PC-3 (cell line): ENCODE data around the gene ZSCAN5A. TPM values are rescaled to one million over a fixed set of nuclear protein-coding genes. Genes with fewer than 3 reads are reported as not detected.
"Not testable (repeated sequence)": the region's sequence is repeated elsewhere in the genome, so short reads cannot be mapped to it uniquely, and the experiment has no call there.

Source experiments
- ATAC-seq: fragments of 200-7000 bp; cut with Tn5 transposase; 2 replicates; pipeline ENCODE4 v1.9.1; 2020; ENCODE audit warnings: mild to moderate bottlenecking, moderate library complexity
- BruUV-seq: library from RNA; stranded (reverse); fragments of 400-500 nt; replicated peaks from 2 replicates; lab custom pipeline; 2021; lab: Mats Ljungman, UMichigan
- CTCF ChIA-PET: fragments of 300-600 bp; sonication (Branson Sonifier 250); formaldehyde crosslinking; loops from one replicate; lab custom pipeline; 2022; ENCODE audit warnings: antibody characterized with exemption; lab: Charles Lee
- POLR2A ChIA-PET: fragments of 300-600 bp; sonication (Branson Sonifier 250); formaldehyde crosslinking; loops from one replicate; lab custom pipeline; 2022; ENCODE audit warnings: antibody characterized with exemption; ENCODE audit not compliant: unreplicated experiment; lab: Charles Lee
- DNase-seq: peaks from one replicate; pipeline ENCODE4 v3.0.0-alpha.2; 2015
- H2AFZ ChIP-seq: fragments of 300-600 bp; sonication (generic); 2 replicates; pipeline ENCODE4 v1.6.0; 2016; ENCODE audit warnings: antibody characterized with exemption, low read length
- H3F3A ChIP-seq: fragments of 300-600 bp; sonication (generic); one replicate; pipeline ENCODE4 v1.6.0; 2017; ENCODE audit warnings: antibody characterized with exemption, low read length, control low read depth, mild to moderate bottlenecking; ENCODE audit not compliant: unreplicated experiment
- H3K27ac ChIP-seq: fragments of 300-600 bp; sonication (generic); 2 replicates; pipeline ENCODE4 v1.5.1; 2016; ENCODE audit warnings: mild to moderate bottlenecking, low read length
- H3K27me3 ChIP-seq: fragments of 300-600 bp; sonication (generic); 2 replicates; pipeline ENCODE4 v1.6.1; 2016; ENCODE audit warnings: low read length, mixed read lengths
- H3K36me3 ChIP-seq: fragments of 300-600 bp; sonication (generic); 2 replicates; pipeline ENCODE4 v1.6.1; 2016; ENCODE audit warnings: low read depth, mixed run types, low read length, mixed read lengths
- H3K4me1 ChIP-seq: fragments of 300-600 bp; sonication (generic); 2 replicates; pipeline ENCODE4 v1.5.1; 2016; ENCODE audit warnings: low read length; ENCODE audit not compliant: insufficient read depth
- H3K4me2 ChIP-seq: fragments of 300-600 bp; sonication (generic); 2 replicates; pipeline ENCODE4 v1.6.0; 2016; ENCODE audit warnings: low read length
- H3K4me3 ChIP-seq: fragments of 300-600 bp; sonication (generic); 2 replicates; pipeline ENCODE4 v1.5.1; 2016; ENCODE audit warnings: mild to moderate bottlenecking, low read length, mixed read lengths
- H3K79me2 ChIP-seq: fragments of 300-600 bp; sonication (generic); 2 replicates; pipeline ENCODE4 v1.6.1; 2017; ENCODE audit warnings: low read length, mixed read lengths
- H3K9ac ChIP-seq: fragments of 300-600 bp; sonication (generic); 2 replicates; pipeline ENCODE4 v1.6.0; 2016; ENCODE audit warnings: mild to moderate bottlenecking, low read length
- H3K9me2 ChIP-seq: fragments of 300-600 bp; sonication (generic); replicated peaks from 2 replicates; pipeline ENCODE4 v1.6.1; 2016; ENCODE audit warnings: mixed run types, low read length, mixed read lengths
- H3K9me3 ChIP-seq: fragments of 300-600 bp; sonication (generic); 2 replicates; pipeline ENCODE4 v1.6.1; 2016; ENCODE audit warnings: low read length, mixed read lengths
- H4K20me1 ChIP-seq: fragments of 300-600 bp; sonication (generic); 2 replicates; pipeline ENCODE4 v1.6.1; 2016; ENCODE audit warnings: low read length, mixed read lengths
- EZH2 ChIP-seq: fragments of 300-600 bp; sonication (generic); IDR thresholded peaks from one replicate; pipeline ENCODE4 v1.6.1; 2017; ENCODE audit warnings: antibody characterized with exemption, mild to moderate bottlenecking, low read length; ENCODE audit not compliant: unreplicated experiment
- EZH2phosphoT487 ChIP-seq: fragments of 300-600 bp; sonication (generic); IDR thresholded peaks from 2 replicates; pipeline ENCODE4 v1.6.1; 2018; ENCODE audit warnings: mild to moderate bottlenecking, antibody characterized with exemption, low read length, borderline replicate concordance
- intact Hi-C: fragments of 100-400 bp; cut with micrococcal nuclease; formaldehyde crosslinking; loops from 2 replicates; pipeline ENCODE4 v1.9.0; 2023
- total RNA-seq: library from RNA; depleted of rRNA; stranded (reverse); fragments of >200 nt; gene quantifications from 2 replicates; pipeline ENCODE4 v1.2.3, GENCODE V29; 2014
- TF ChIP-seq, protein P1 (sequence below): fragments of 300-600 bp; sonication (generic); conservative IDR thresholded peaks from 2 replicates; pipeline ENCODE4 v1.5.1; 2017; ENCODE audit warnings: antibody characterized with exemption, low read depth, mild to moderate bottlenecking, low read length

ZSCAN5A gene
- total RNA-seq, 1 experiment from 2014 or later: 23.7 TPM

GRCh38 chr19:56209091-56209490, 105.5 kb downstream of the ZSCAN5A start:
- Histone ChIP-seq H3K36me3 (no peaks in the 10 kb centered on the region), H3K9me2 (no peaks in the 10 kb centered on the region), H3K27ac (no peak overlapping the region), H3K79me2 (no peaks in the 10 kb centered on the region), H3K9ac (no peak overlapping the region), H3K27me3 (peaks cover 47% of the 10 kb centered on the region), H3K4me1 (no peaks in the 10 kb centered on the region), H2AFZ (no peak overlapping the region), H3K4me2 (no peak overlapping the region), H3K4me3 (no peak overlapping the region), H4K20me1 (no peaks in the 10 kb centered on the region), H3F3A (no peaks in the 10 kb centered on the region), H3K9me3 (no peaks in the 10 kb centered on the region)
- ATAC-seq (no peak), DNase-seq (no peak)
- TF ChIP-seq EZH2 (no peak), EZH2phosphoT487 (no peak)
- TF ChIP-seq, protein P1, sequence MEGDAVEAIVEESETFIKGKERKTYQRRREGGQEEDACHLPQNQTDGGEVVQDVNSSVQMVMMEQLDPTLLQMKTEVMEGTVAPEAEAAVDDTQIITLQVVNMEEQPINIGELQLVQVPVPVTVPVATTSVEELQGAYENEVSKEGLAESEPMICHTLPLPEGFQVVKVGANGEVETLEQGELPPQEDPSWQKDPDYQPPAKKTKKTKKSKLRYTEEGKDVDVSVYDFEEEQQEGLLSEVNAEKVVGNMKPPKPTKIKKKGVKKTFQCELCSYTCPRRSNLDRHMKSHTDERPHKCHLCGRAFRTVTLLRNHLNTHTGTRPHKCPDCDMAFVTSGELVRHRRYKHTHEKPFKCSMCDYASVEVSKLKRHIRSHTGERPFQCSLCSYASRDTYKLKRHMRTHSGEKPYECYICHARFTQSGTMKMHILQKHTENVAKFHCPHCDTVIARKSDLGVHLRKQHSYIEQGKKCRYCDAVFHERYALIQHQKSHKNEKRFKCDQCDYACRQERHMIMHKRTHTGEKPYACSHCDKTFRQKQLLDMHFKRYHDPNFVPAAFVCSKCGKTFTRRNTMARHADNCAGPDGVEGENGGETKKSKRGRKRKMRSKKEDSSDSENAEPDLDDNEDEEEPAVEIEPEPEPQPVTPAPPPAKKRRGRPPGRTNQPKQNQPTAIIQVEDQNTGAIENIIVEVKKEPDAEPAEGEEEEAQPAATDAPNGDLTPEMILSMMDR: no peak
- intact Hi-C loops: no loop called here
- ChIA-PET CTCF (no interaction called here), POLR2A (no interaction called here)
- BruUV-seq: no TSS peak

DNA sequence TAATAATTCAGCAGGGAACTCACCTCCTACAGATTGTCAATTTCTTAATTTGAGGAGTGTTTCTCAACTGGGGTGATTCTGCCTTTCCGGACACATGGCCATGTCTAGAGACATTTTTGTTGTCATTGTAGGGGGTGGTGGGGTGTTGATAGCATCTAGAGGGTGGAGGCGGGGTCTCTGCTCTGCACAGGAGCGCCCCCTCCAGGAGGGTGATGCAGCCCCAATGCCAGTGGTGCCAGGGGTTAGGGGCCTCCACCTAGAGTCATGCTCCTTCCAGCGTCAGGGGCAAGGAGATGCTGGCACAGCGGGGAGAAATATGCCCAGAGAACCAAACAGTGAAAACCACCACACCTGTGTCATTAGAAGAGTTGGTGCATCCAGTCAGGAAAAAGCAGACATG, 107.1 kb downstream of the ZSCAN5A start:
- H2AFZ ChIP-seq, H3K9ac ChIP-seq, H3K4me2 ChIP-seq, CTCF ChIA-PET, POLR2A ChIA-PET, ATAC-seq, BruUV-seq, H3K79me2 ChIP-seq, H3K9me2 ChIP-seq, H3K4me1 ChIP-seq, DNase-seq, H3F3A ChIP-seq, H3K4me3 ChIP-seq, intact Hi-C loops, H3K9me3 ChIP-seq, H4K20me1 ChIP-seq, H3K27ac ChIP-seq, H3K36me3 ChIP-seq: not testable (repeated sequence)
- H3K27me3 ChIP-seq: peaks cover 51% of the 10 kb centered on the region
- TF ChIP-seq, protein P1: 0 out of 2 replicates have a peak, but pooled peaks have one; percentile 12

GRCh38 chr19:56201973-56202372, 112.7 kb downstream of the ZSCAN5A start, which contains the start of gene ZSCAN5C:
ZSCAN5C (plus strand) TSS chr19:56202273; CDS start chr19:56205914, 3,641 bp downstream.
- Histone ChIP-seq H3K27me3 (peaks cover 60% of the 10 kb centered on the region), H3K4me3 (no peak within 1 kb of the TSS), H3K4me2 (no peak within 1 kb of the TSS), H3K9me2 (no peaks in the 10 kb centered on the region), H3K4me1 (no peaks in the 10 kb centered on the region), H2AFZ (no peak within 1 kb of the TSS), H4K20me1 (no peaks in the 10 kb centered on the region), H3K27ac (no peak within 1 kb of the TSS), H3K36me3 (no peaks in the 10 kb centered on the region), H3K9me3 (no peaks in the 10 kb centered on the region), H3K9ac (no peak within 1 kb of the TSS), H3F3A (no peaks in the 10 kb centered on the region), H3K79me2 (no peaks in the 10 kb centered on the region)
- TF ChIP-seq EZH2phosphoT487: no peak
- TF ChIP-seq, protein P1: no peak
- no peak for TF ChIP-seq EZH2
- ATAC-seq (no peak), DNase-seq (no peak)
- CTCF ChIA-PET: no interaction called here
- POLR2A ChIA-PET: no interaction called here
- no TSS peak for BruUV-seq
- intact Hi-C loops: no loop called here
